ENCODE data around the gene FXYD6. TPM values are rescaled to one million over a fixed set of nuclear protein-coding genes. Genes with fewer than 3 reads are reported as not detected.

FXYD6 gene
- total and polyA plus RNA-seq, 11 donors: 24.6 to 54.0 (median 39.5) TPM

DNA sequence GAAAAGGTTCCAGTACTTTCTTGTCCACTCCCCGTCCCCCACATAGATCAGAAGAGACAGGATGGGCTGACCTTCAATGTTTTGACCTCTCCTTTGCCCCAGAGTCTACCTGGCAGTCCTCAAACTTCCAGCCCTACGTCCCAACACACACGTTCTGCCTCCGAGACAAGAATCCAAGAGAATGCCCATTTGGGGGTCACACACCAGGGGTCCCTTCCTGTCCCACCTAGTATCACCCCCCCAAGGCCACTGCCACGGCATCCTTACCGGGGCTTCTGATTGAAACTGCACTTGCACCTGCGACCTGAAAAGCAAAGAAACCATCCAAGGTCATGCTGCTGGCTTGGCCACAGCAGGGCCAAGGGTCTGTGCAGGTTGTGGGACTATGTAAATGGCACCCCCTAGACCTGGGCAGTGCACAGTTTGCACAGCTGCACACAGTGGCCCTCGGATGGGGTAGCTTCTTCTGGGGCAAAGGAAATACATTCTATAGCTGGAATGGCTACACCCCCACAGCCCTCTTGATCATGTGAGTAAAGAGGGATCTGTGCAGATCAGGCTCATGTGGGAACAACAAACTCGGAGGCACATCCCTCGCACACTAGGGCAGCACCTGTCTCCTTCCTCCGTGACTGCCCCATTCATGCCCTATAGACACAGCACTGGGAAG, 35.4 kb downstream of the FXYD6 start:
- H3K36me3 ChIP-seq: peaks cover 0 to 50% (median 23%) of the 10 kb centered on the region in 9 donors
- peak overlapping the region in 1 of 12 donors; percentile 71 for H3K27ac ChIP-seq
- ATAC-seq: no peak
- no peaks in the 10 kb centered on the region for H3K27me3 ChIP-seq
- TF ChIP-seq, protein P1, sequence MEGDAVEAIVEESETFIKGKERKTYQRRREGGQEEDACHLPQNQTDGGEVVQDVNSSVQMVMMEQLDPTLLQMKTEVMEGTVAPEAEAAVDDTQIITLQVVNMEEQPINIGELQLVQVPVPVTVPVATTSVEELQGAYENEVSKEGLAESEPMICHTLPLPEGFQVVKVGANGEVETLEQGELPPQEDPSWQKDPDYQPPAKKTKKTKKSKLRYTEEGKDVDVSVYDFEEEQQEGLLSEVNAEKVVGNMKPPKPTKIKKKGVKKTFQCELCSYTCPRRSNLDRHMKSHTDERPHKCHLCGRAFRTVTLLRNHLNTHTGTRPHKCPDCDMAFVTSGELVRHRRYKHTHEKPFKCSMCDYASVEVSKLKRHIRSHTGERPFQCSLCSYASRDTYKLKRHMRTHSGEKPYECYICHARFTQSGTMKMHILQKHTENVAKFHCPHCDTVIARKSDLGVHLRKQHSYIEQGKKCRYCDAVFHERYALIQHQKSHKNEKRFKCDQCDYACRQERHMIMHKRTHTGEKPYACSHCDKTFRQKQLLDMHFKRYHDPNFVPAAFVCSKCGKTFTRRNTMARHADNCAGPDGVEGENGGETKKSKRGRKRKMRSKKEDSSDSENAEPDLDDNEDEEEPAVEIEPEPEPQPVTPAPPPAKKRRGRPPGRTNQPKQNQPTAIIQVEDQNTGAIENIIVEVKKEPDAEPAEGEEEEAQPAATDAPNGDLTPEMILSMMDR (IDR thresholded peaks at IDR 0.05): no peak
- intact Hi-C loops (cut with DNase I): loop anchor here in 8 of 10 donors (5.0 to 10.0 kb wide), 5 partner anchors 36 to 214 kb away; partner anchors contain the start of gene FXYD6 (in 1 of the 8)
- 92 to 97% (median 95%) methylated on average over 10 to 11 of the region's 11 CpGs for whole genome bisulfite sequencing, 4 donors
- DNase-seq: peak in 3 of 5 donors; percentile 4 to 18 (median 7)
- H3K4me1 ChIP-seq: peaks cover 0 to 27% (median 9%) of the 10 kb centered on the region in 12 donors
- H3K4me3 ChIP-seq: no peak overlapping the region
- no peaks in the 10 kb centered on the region for H3K9me3 ChIP-seq

DNA sequence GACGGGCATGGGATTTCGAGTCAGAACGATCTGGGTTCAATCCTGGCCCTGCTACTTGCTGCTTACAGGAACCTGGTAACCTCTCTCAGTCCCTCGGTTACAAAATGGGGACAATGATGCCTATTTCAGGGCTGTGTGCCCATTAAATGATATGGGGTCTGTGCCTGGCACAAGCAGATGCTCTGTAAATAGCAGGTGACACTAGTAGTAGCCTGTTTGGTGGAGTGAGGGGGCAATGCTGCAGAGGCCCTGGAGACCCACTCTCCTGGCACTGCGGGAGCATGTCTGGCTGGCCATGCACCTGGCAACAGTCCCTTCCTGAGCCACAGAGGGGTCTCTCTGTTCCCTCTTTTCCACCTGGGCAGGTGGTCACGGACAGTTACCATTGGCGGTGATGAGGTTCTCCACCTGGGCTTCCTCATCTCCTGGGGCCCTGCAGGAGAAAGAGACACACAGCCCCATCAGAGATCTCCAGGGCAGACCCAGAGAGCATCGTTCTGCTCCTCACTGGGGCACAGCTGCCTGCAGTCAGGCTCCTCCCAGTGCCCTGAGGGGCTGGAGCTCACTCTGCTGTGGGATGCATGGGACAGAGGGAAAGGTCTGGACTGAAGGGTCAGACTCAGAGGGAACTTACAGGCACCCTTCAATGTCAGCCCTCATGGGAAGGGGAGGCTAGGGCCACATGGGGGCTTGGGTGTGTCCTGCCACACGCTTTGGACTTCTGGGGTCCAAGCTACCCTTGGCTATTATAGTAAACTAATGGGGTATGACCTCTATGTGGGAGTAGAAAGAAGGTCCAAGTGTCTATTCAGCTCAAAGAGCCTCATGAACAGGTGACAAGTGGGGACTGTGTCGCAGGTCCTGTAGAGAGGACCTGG, 36.3 kb downstream of the FXYD6 start:
- Histone ChIP-seq H3K36me3 (peaks cover 0 to 50% (median 23%) of the 10 kb centered on the region in 9 donors), H3K4me1 (peaks cover 0 to 29% (median 9%) of the 10 kb centered on the region in 12 donors), H3K9me3 (no peaks in the 10 kb centered on the region), H3K27ac (no peak overlapping the region), H3K27me3 (no peaks in the 10 kb centered on the region), H3K4me3 (no peak overlapping the region)
- 92 to 95% (median 94%) methylated on average over 9 to 10 of the region's 10 CpGs for WGBS, 4 donors
- no peak for ATAC-seq
- intact Hi-C loops (cut with DNase I): loop anchor here in 8 of 10 donors (5.0 to 10.0 kb wide), 5 partner anchors 37 to 215 kb away; partner anchors contain the start of gene FXYD6 (in 1 of the 8)
- peak in 3 of 5 donors; percentile 1 to 20 (median 18) for DNase-seq
- TF ChIP-seq, protein P1 (IDR thresholded peaks at IDR 0.05): no peak
- TF ChIP-seq POLR2A (IDR thresholded peaks at IDR 0.05): no peak

DNA sequence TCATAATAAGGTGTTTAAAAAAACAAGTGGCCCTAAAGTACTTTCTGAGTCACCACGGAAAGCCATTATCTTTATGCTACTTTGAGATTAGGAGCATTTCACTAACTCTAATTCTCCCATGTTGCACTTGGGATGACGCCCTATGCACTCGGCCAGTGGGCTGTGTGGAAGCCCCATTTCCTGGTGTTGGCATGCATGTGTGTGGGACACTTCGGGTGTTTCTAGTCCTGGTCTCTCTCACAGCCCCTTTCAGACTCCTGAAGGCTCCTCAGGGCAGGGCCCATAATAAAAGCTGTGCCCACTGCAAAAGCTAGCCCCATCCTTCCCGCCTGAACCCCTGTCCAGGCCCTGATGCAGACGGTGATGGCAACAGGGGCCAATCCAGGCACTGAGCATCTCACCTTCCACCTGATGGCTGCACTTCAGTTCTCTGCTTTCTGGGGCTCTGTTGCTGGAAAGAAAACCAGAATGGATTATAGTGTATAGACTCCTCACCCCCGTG, 37.0 kb downstream of the FXYD6 start:
- Histone ChIP-seq H3K9me3 (no peaks in the 10 kb centered on the region), H3K36me3 (peaks cover 0 to 50% (median 23%) of the 10 kb centered on the region in 9 donors), H3K27me3 (no peaks in the 10 kb centered on the region), H3K4me1 (peaks cover 0 to 29% (median 9%) of the 10 kb centered on the region in 12 donors), H3K4me3 (no peak overlapping the region), H3K27ac (no peak overlapping the region)
- WGBS, 4 donors: 75 to 92% (median 81%) methylated on average over 7 of the region's 7 CpGs
- intact Hi-C loops (cut with DNase I): no loop called here
- ATAC-seq: no peak
- peak in 3 of 5 donors; percentile 2 to 7 (median 4) for DNase-seq
- TF ChIP-seq, protein P1 (IDR thresholded peaks at IDR 0.05): no peak

DNA sequence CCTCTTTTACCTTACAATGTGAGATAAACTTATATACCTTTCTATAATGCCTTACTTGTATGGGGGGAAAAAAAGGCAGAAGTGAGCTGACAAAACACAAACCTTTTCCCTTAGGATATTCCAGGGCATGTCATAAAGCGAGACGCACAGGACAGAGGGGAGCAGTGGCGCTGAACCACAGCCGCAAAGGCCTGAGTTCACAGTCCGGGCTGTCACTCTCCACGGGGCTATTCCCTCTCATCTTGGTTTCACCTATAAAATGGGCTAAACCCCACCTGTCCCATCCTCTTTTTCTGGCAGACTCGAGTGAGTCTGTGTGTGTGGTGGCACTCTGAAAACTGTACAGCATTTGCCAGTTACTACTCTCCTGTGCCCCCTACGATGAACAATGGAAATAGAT, 37.6 kb downstream of the FXYD6 start:
- WGBS, 4 donors: 86 to 88% (median 87%) methylated on average over 8 of the region's 8 CpGs
- H3K4me1 ChIP-seq: peaks cover 0 to 25% (median 5%) of the 10 kb centered on the region in 12 donors
- DNase-seq (peak in 1 of 5 donors; percentile 1), ATAC-seq (no peak)
- no peaks in the 10 kb centered on the region for H3K27me3 ChIP-seq
- TF ChIP-seq POLR2A (IDR thresholded peaks at IDR 0.05): no peak
- TF ChIP-seq, protein P1 (IDR thresholded peaks at IDR 0.05): no peak
- peaks cover 0 to 50% (median 23%) of the 10 kb centered on the region in 9 donors for H3K36me3 ChIP-seq
- no peak overlapping the region for H3K27ac ChIP-seq
- H3K9me3 ChIP-seq: no peaks in the 10 kb centered on the region
- intact Hi-C loops (cut with DNase I): no loop called here
- no peak overlapping the region for H3K4me3 ChIP-seq
